ENCODE data around the gene SCEL.

DNA sequence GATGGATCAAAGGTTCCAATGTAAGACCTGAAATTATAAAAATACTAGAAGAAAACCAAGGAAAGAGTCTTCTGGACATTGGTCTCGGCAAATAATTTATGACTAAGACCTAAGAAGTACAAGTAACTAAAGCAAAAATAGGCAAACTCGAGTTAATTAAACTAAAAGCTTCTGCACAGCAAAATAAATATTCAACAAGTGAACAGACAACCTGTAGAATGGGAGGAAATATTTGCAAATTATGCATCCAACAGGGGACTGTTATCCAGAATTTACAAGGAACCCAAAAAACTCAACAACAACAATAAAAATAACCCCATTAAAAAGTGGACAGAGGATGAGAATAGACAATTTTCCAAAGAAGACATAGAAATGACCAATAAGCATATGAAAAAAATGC is 152.3 kb downstream of the SCEL start:
- TF ChIP-seq CTCF (IDR thresholded peaks at IDR 0.05; ENCODE audit: low read depth, low read length) (no peak), EZH2phosphoT487 (IDR thresholded peaks at IDR 0.05; ENCODE audit: low read depth) (no peak)

Measured in OCI-LY3 (cell line).